HG02884 (cell line): ENCODE results near the gene SIN3B.

Source experiments
- ATAC-seq: cut with Tn5 transposase; IDR thresholded peaks from one replicate; pipeline ENCODE4 v1.9.1; 2021; ENCODE audit warnings: mild to moderate bottlenecking, moderate library complexity; ENCODE audit not compliant: unreplicated experiment

Gene SIN3B

GRCh38 chr19:16825312-16826052 lies 3.7 kb upstream of the SIN3B start:
- no peak for ATAC-seq

- ATAC-seq, result no peak
Measured at GRCh38 chr19:16829822-16830289, 658 bp downstream of the SIN3B start.

- ATAC-seq, result no peak
Measured at GRCh38 chr19:16830679-16831078, 1.5 kb downstream of the SIN3B start.

GRCh38 chr19:16831531-16831930 lies 2.3 kb downstream of the SIN3B start:
- no peak for ATAC-seq

GRCh38 chr19:16834747-16835146 lies 5.5 kb downstream of the SIN3B start:
- ATAC-seq, result no peak

- ATAC-seq, result no peak
Measured at GRCh38 chr19:16836115-16837034, 7.2 kb downstream of the SIN3B start.

- no peak for ATAC-seq
Measured at GRCh38 chr19:16837035-16837362, 7.8 kb downstream of the SIN3B start.

GRCh38 chr19:16841391-16841926 lies 12.3 kb downstream of the SIN3B start:
- ATAC-seq, result no peak

GRCh38 chr19:16846901-16847300 lies 17.7 kb downstream of the SIN3B start:
- ATAC-seq, result no peak

GRCh38 chr19:16847430-16847829 lies 18.2 kb downstream of the SIN3B start:
- no peak for ATAC-seq

- no peak for ATAC-seq
Measured at GRCh38 chr19:16849168-16849567, 20.0 kb downstream of the SIN3B start.

GRCh38 chr19:16850133-16850532 lies 20.9 kb downstream of the SIN3B start:
- ATAC-seq, result no peak

GRCh38 chr19:16851031-16851712 lies 22.0 kb downstream of the SIN3B start:
- ATAC-seq, result no peak

GRCh38 chr19:16853066-16853465 lies 23.9 kb downstream of the SIN3B start:
- ATAC-seq, result no peak

GRCh38 chr19:16856091-16856490 lies 26.9 kb downstream of the SIN3B start:
- ATAC-seq, result no peak

- ATAC-seq, result no peak
Measured at GRCh38 chr19:16859626-16860025, 30.4 kb downstream of the SIN3B start.

- ATAC-seq, result no peak
Measured at GRCh38 chr19:16860118-16860517, 30.9 kb downstream of the SIN3B start.

- ATAC-seq, result no peak
Measured at GRCh38 chr19:16861011-16861410, 31.8 kb downstream of the SIN3B start.

- ATAC-seq, result no peak
Measured at GRCh38 chr19:16861834-16862233, 32.6 kb downstream of the SIN3B start.

- no peak for ATAC-seq
Measured at GRCh38 chr19:16862826-16863415, 33.7 kb downstream of the SIN3B start.

GRCh38 chr19:16867211-16867610 lies 38.0 kb downstream of the SIN3B start:
- ATAC-seq, result no peak
